Fibroblast of peridontal ligament (primary cell): ENCODE measurements around the gene ZNF512.
"Not testable (repeated sequence)": the region's sequence is repeated elsewhere in the genome, so short reads cannot be mapped to it uniquely, and the experiment has no call there.

Experiments used
- DNase-seq: peaks from one replicate; pipeline ENCODE4 v3.0.0-alpha.2; 2010; ENCODE audit errors: extremely low read depth

ZNF512 gene, protein sequence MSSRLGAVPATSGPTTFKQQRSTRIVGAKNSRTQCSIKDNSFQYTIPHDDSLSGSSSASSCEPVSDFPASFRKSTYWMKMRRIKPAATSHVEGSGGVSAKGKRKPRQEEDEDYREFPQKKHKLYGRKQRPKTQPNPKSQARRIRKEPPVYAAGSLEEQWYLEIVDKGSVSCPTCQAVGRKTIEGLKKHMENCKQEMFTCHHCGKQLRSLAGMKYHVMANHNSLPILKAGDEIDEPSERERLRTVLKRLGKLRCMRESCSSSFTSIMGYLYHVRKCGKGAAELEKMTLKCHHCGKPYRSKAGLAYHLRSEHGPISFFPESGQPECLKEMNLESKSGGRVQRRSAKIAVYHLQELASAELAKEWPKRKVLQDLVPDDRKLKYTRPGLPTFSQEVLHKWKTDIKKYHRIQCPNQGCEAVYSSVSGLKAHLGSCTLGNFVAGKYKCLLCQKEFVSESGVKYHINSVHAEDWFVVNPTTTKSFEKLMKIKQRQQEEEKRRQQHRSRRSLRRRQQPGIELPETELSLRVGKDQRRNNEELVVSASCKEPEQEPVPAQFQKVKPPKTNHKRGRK

DNA sequence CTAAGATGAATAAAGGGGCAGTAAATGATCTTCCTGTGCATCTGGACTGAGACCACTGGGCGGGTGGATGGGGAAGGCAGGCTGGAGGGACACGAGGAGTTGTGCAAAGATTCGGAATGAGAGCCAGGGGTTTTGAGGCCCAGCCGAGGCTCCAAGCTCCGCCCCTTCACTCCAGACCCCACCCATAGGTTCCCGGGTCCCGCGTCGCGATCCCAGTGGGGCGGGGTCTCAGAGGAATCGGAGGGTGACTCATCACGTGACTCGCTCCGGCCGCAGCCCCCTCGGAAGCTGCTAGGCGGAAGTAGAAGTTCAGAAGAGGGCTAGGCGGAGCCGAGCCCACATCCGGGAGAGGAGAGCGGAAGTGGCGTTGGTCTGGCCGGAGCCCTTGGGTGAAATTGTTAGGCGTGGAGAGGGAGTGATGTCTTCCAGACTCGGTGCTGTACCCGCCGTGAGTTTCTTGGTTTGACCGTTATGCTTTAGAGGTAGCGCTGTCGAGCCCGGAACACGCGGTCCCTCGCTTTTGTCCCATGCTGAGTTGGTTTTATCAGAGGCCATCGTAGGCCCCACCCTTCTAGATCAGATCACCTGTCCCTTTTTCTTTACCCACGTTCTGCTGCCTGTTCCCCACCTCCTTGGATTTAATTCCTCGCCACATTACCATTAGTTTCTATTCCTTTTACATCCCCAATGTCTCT lies at the start of gene ZNF512:
ZNF512 (plus strand) TSS at position 348 of the 695 bp plus-strand sequence; CDS start at position 419, 71 bp downstream.
- DNase-seq, result peak; percentile 90

DNA sequence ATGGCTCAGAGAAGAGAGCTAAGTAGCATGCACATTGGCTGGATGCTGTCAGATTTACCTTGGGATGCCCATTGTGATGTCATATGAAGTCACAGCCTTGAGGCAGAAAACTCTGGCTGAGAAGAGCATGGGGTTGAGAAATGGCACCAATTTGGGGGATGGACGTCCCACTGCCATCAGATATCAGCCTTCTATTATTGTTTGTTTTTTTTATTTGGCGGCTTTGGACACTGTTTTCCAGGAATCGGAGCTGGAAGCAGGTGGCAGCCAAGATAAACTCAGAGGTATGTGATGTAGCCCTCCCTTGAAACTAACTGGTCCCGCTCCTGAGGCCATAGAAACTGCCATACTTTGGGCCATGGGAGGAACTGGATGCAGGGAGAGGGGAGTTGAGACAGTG lies 45.6 kb upstream of the ZNF512 start:
- no peak for DNase-seq

DNA sequence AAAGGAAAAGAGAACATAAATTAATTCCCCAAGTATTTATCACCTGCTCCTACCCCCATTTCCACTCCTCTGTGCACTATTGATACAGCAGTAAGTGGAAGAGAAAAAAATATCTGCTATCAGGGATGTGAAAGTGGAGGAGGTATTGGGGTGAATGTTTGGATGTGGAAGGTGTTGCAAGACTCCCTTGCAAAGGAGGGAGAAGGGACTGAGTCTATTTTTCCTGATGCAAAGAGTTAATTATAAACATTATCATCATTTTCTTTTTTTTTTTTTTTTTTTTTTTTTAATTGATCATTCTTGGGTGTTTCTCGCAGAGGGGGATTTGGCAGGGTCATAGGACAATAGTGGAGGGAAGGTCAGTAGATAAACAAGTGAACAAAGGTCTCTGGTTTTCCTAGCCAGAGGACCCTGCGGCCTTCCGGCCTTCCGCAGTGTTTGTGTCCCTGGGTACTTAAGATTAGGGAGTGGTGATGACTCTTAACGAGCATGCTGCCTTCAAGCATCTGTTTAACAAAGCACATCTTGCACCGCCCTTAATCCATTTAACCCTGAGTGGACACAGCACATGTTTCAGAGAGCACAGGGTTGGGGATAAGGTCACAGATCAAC lies 43.9 kb upstream of the ZNF512 start:
- DNase-seq, result not testable (repeated sequence)

DNA sequence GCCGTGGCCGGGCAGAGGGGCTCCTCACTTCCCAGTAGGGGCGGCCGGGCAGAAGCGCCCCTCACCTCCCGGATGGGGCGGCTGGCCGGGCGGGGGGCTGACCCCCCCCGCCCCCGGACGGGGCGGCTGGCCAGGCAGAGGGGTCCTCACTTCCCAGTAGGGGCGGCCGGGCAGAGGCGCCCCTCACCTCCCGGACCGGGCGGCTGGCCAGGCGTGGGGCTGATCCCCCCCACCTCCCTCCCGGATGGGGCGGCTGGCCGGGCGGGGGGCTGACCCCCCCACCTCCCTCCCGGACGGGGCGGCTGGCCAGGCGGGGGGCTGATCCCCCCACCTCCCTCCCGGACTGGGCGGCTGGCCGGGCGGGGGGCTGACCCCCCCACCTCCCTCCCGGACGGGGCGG lies 43.2 kb upstream of the ZNF512 start:
- DNase-seq, result not testable (repeated sequence)

DNA sequence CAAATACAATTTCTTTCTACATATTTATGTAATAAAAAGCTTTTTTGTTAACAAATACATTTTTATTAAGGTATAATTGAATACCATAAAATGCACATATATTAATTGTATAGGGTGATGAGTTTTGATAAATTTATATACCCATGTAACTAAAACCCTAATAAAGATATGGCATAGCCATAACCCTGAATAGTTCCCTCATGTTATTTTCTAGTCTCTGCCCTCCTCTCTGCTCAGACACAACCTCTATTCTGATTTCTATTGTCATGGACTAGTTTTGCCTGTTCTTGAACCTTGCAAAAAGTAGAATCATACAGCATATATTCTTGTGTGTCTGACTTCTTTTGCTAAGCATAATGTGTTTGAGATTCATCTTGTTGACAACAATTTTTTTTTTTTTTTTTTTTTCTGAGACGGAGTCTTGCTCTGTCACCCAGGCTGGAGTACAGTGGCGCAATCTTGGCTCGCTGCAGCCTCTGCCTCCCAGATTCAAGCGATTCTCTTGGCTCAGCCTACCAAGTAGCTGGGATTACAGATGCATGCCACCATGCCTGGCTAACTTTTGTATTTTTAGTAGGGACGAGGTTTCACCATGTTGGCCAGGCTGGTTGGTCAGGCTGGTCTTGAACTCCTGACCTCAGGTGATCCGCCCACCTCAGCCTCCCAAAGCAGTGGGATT lies 38.6 kb upstream of the ZNF512 start:
- no peak for DNase-seq

DNA sequence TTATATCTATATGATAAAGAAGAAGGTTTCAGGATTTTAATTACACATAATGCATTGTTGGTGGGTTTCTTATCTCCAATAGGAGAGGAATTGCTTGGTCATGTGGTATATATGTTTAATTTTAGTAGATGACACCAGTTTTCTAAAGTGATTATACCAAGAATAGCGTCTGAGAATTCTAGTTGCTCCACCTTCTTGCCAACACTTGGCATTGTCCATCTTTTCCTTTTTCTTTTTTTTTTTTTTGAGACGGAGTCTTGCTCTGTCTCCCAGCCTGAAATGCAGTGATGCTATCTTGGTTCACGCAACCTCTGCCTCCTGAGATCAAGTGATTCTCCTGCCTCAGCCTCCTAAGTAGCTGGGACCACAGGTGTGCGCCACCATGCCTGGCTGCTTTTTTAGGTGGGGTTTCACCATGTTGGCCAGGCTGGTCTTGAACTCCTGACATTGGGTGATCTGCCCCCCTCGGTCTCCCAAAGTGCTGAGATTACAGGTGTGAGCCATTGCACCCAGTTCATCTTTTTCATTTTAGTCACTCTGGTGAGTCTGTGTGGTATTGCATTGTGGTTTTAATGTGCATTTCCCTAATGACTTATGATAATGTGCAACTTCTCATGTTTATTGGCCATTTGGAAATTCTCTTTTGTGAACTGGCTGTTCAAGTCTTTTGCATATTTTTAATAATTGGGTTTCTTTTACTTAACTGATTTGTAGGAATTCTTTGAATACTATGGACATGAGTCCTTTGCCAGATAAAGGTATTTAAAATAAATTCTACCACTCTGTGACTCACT lies 37.3 kb upstream of the ZNF512 start:
- DNase-seq, result no peak

DNA sequence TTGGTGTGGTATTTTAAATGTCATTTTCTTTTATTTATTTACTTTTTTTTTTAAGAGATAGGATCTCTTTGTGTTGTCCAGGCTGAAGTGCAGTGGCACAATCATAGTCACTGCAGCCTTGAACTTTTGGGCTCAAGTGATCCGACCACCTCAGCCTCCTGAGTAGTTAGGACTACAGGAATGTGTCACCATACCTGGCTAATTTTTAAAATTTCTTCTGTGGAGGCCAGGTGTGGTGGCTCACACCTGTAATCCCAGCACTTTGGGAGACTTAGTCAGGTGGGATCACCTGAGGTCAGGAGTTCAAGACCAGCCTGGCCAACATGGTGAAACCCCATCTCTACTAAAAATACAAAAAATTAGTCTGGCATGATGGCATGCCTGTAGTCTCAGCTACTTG lies 33.5 kb upstream of the ZNF512 start:
- DNase-seq, result no peak

DNA sequence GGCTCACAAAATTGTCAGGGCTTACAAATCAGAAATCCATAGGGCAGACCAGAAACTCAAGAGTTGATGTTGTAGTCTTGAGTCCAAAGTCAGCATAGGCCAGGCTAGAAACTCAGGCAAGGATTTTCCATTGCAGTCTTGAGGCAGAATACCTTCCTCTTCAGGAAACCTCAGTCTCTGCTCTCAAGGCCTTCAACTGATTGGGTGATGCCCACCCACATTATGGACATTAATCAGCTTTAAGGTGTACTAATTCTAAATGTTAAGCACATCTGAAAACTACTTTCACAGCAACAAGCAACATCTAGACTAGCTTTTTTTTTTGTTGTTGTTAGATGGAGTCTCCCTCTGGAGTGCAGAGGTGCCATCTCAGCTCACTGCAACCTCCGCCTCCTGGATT lies 31.3 kb upstream of the ZNF512 start:
- no peak for DNase-seq

DNA sequence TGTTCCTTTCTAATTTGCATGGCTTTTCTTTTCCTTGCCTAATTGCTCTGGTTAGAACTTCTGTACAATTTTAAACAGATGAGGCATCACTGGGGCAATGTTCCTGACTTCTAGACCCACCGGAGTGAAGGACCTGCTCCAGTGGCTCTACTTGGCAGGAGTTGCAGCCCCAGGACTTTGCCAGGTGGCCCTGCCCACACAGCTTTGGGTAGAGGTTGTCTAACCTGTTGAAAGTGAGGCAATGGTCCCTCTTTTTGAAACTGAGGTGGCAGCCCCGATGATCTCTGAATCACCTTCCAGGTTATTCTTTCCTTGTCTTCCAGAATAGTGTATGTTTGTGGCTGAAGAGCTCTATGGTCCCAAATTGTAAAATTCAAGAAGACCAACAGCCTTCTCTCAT lies 29.9 kb upstream of the ZNF512 start:
- no peak for DNase-seq

DNA sequence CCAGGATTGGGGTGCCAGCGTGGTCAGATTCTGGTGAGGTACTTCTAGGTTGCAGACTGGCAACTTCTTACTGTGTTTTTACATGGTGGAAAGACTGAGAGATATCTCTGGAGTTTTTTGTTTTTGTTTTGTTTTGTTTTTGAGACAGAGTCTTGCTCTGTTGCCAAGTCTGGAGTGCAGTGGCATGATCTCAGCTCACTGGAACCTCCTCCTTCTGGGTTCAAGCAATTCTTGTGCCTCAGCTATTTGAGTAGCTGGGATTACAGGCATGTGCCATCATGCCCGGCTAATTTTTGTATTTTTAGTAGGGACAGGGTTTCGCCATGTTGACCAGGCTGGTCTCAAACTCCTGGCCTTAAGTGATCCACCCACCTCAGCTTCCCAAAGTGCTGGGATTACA lies 28.4 kb upstream of the ZNF512 start:
- not testable (repeated sequence) for DNase-seq

DNA sequence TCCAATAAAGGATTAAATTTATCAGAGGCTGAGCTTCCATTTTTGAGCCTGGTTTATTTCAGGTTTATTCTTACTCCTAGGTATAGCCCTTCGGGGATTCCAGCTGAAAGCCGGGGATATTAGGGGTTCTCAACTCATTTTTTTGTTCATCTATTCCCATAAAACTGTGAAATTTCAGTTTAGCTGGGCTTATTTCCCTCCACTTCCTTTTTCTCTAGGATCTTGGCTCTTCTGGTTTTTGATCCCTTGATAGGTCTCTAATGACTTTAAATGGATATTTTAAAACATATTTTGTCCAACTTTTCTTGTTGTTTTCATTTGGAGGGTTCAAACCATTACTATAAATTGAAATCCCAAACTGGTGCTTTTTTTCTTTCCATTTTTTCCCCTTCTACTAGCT lies 23.6 kb upstream of the ZNF512 start:
- DNase-seq, result no peak

DNA sequence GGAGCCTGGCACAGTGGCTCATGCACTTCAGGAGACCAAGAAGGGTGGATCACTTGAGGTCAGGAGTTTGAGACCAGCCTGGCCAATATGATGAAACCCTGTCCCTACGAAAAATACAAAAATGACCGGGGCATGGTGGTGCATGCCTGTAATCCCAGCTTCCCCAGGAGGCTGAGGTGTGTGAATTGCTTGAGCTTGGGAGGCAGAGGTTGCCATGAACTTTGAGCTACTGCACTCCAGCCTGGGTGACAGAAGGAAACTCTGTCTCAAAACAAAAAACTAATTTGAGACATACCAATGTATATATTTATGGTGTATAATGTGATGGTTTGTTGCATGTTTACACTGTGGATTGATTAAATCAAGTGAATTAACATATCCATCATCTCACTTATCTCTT lies 21.8 kb upstream of the ZNF512 start:
- DNase-seq, result no peak

DNA sequence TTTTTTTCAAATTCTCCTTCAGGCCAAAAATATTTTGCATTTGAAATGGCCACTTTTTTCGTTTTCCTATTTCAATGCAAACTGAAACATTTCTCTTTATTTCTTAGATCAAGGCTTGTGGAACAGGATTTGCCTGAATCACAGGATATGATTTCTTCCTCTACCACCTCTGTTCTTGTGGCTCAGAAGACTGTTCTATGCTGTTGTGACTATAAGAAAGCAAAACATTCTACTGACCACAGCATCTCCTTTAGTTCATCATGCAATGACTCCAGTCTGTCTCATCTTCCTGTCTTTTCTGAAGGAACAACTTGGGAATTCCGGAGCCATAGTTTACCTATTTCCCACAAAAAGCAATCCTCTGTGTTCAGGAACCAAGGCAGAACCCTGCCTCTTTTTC lies 16.2 kb upstream of the ZNF512 start:
- peak; percentile 35 for DNase-seq

DNA sequence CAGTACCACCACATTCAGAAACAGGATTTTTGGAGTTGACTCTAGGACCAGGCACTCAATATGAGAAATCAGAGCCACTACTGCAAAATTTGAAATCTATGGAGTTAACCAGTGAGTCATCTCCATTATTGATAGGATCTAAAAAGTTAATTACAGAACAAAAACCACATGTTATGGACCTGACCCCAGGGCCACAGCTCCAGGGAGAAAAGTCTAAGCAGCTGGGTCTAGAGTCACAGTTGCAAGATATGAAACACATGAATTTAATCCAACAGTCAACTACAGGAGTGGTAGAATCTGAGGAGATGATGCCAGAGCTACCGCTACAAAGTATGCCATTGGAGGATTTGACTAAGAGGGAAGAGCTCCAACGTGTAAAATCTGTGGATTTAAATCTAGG lies 13.4 kb upstream of the ZNF512 start:
- peak; percentile 63 for DNase-seq

DNA sequence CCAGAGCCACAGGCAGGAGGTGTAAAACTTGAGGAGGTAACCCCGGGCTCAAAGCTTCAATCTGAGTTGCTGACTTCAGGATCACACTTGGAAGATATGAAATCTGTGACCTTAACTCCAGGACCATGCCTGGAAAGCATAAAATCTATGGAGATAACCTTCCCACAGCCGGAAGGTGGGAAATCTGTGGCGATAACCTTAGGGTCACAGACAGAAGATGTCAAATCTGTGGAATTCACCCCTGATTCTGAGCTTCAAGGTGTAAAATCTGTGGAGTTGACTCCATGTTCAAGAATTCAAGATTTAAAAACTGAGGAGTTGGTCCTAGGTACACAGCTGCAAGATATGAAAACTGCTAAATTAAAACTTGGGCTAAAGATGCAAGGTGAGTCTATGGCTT lies 11.6 kb upstream of the ZNF512 start:
- DNase-seq, result no peak

DNA sequence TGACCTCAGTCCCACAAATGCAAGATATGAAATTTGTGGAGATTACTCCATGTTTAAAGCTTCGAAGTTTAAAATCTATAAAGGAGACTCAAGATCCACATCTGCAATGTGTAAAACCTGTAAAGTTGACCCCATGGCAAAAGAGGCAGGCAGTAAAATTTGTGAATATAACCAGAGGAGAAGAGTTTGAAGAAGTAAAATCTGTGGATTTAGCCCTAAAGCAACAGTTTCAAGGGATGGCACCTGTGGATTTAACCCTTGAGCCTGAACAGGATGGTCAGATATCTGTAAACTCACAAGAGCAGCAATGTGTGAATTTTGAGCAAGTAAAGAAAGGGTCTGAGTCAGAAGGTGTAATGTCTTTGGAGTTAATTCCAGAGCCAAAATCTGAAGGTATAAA lies 11.2 kb upstream of the ZNF512 start:
- no peak for DNase-seq

DNA sequence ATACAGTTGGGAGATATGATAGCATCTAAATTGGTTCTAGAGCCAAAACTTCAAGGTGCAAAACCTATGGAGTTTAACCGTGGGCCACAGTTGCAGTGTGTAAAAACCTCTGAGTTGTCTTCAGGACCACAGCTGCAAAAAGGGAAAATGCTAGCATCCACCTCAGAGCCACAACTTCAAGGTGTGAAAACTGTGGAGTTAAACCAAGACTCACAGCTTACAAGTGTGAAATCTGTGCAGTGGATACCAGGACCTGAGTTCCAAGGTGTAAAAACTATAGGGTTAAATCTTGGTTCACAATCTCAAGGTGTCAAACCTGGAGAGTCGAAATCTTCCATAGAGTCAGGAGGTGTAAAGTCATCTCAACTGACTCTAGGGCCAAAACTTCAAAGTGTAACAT lies 10.4 kb upstream of the ZNF512 start:
- no peak for DNase-seq

DNA sequence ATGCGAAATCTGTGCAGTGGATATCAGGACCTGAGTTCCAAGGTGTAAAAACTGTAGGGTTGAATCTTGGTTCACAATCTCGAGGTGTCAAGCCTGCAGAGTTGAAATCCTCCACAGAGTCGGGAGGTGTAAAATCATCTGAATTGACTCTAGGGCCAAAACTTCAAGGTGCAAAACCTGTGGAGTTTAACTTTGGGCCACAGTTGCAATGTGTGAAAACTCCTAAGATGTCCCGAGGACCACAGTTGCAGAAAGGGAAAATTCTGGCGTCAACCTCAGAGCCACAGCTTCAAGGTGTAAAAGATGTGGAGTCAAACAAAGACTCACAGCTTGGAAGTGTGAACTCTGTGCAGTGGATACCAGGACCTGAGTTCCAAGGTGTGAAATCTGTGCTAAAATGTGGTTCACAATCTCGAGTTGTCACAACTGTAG lies 9.8 kb upstream of the ZNF512 start:
- no peak for DNase-seq

DNA sequence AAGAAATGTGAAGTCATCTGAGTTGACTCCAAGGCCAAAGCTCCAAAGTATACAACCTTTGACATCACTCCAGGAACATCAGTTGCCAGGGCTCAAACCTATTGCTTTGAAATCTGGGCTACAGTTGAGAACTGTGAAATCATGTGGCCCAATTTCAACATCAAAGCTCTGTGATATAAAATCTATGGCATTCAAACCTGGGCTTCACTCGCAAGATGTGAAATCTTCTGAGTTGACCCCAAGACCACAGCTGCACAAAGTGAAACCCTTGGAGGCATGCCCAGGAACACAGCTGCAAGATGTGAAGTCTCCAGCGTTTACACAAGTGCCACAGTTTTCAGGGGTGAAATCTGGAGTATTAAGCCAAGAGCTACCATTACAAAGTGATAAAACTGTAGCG lies 9.4 kb upstream of the ZNF512 start:
- DNase-seq, result peak; percentile 77

DNA sequence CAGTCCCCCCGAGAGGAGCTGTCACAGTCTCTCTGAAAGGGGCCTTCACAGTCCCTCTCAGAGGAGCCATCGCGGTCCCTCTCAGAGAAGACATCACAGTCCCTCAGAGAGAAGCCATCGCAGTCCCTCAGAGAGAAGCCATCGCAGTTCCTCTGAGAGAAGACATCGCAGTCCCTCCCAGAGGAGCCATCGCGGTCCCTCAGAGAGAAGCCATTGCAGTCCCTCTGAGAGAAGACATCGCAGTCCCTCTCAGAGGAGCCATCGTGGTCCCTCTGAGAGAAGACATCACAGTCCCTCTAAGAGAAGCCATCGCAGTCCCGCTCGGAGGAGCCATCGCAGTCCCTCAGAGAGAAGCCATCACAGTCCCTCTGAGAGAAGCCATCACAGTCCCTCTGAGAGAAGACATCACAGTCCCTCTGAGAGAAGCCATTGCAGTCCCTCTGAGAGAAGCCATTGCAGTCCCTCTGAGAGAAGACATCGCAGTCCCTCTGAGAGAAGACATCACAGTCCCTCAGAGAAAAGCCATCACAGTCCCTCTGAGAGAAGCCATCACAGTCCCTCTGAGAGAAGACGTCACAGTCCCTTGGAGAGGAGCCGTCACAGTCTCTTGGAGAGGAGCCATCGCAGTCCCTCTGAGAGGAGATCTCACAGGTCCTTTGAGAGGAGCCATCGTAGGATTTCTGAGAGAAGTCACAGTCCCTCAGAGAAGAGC lies 1.3 kb upstream of the ZNF512 start:
- no peak for DNase-seq
